Fibroblast of mammary gland (primary cell): Measurements from ENCODE around the gene ITGA3.
A peak's percentile ranks its signal among the peaks of the same experiment; 100 is the strongest.

Experiments
- DNase-seq: peaks from one replicate; pipeline ENCODE4 v3.0.0-alpha.2; 2010; ENCODE audit warnings: low read depth
- H3K4me3 ChIP-seq: 2 replicates; pipeline ENCODE4 v1.5.1; 2011; ENCODE audit warnings: low read depth, mild to moderate bottlenecking, low read length, moderate library complexity; ENCODE audit not compliant: control insufficient read depth
- CTCF ChIP-seq: conservative IDR thresholded peaks from 2 replicates; pipeline ENCODE4 v1.5.1; 2011; ENCODE audit warnings: low read depth, low read length, inconsistent platforms; ENCODE audit not compliant: control insufficient read depth, insufficient read depth

The ITGA3 gene

GRCh38 chr17:50042211-50042610 is 13.7 kb upstream of the ITGA3 start:
- DNase-seq = no peak
- TF ChIP-seq CTCF = no peak

GRCh38 chr17:50043290-50044148 is 12.4 kb upstream of the ITGA3 start:
- H3K4me3 ChIP-seq = no peak overlapping the region
- TF ChIP-seq CTCF = no peak
- peak; percentile 23 for DNase-seq

More at GRCh38 chr17:50042211-50042610, 13.7 kb upstream of the ITGA3 start:
- H3K4me3 ChIP-seq = no peak overlapping the region

- no peak for DNase-seq
- H3K4me3 ChIP-seq = no peak overlapping the region
- no peak for TF ChIP-seq CTCF
These were observed 11.4 kb upstream of the ITGA3 start for GRCh38 chr17:50044483-50044882.

GRCh38 chr17:50045154-50045553 is 10.8 kb upstream of the ITGA3 start:
- no peak for TF ChIP-seq CTCF
- no peak overlapping the region for H3K4me3 ChIP-seq
- no peak for DNase-seq

GRCh38 chr17:50046179-50046578 is 9.7 kb upstream of the ITGA3 start:
- no peak for DNase-seq
- no peak for TF ChIP-seq CTCF
- no peak overlapping the region for H3K4me3 ChIP-seq

GRCh38 chr17:50046667-50047066 is 9.2 kb upstream of the ITGA3 start:
- no peak overlapping the region for H3K4me3 ChIP-seq
- no peak for DNase-seq
- no peak for TF ChIP-seq CTCF
